Rectal smooth muscle tissue (tissue), 1 donor: Measurements from ENCODE around the gene MYLIP.

Experiments used
- H3K27ac ChIP-seq: one replicate; pipeline ENCODE4 v1.7.0; 2013; ENCODE audit warnings: low read depth, low read length, inconsistent platforms
- H3K27me3 ChIP-seq: one replicate; pipeline ENCODE4 v1.7.0; 2013; ENCODE audit warnings: low read length; ENCODE audit not compliant: control insufficient read depth, insufficient read depth
- H3K36me3 ChIP-seq: one replicate; pipeline ENCODE4 v1.7.0; 2013; ENCODE audit warnings: low read length; ENCODE audit not compliant: control insufficient read depth, insufficient read depth
- H3K4me1 ChIP-seq: one replicate; pipeline ENCODE4 v1.7.0; 2013; ENCODE audit warnings: low read length; ENCODE audit not compliant: control insufficient read depth, insufficient read depth
- H3K4me3 ChIP-seq: one replicate; pipeline ENCODE4 v1.7.0; 2013; ENCODE audit warnings: low read length
- H3K9ac ChIP-seq: one replicate; pipeline ENCODE4 v1.7.0; 2013; ENCODE audit warnings: low read length

The MYLIP gene

GRCh38 chr6:16134430-16134829 is 5.5 kb downstream of the MYLIP start:
- Histone ChIP-seq H3K4me1 (peaks cover 49% of the 10 kb centered on the region), H3K9ac (no peak overlapping the region), H3K4me3 (peak overlapping the region; percentile 15), H3K27ac (no peak overlapping the region), H3K36me3 (no peaks in the 10 kb centered on the region), H3K27me3 (no peaks in the 10 kb centered on the region)

GRCh38 chr6:16135066-16135465 is 6.2 kb downstream of the MYLIP start:
- Histone ChIP-seq H3K36me3 (no peaks in the 10 kb centered on the region), H3K4me1 (peaks cover 51% of the 10 kb centered on the region), H3K27ac (peak overlapping the region; percentile 19)

GRCh38 chr6:16136091-16136490 is 7.2 kb downstream of the MYLIP start:
- Histone ChIP-seq H3K4me3 (no peak overlapping the region), H3K9ac (no peak overlapping the region), H3K27ac (peak overlapping the region; percentile 32), H3K27me3 (no peaks in the 10 kb centered on the region), H3K4me1 (peaks cover 51% of the 10 kb centered on the region), H3K36me3 (peaks cover 3% of the 10 kb centered on the region)

More at GRCh38 chr6:16135066-16135465, 6.2 kb downstream of the MYLIP start:
- Histone ChIP-seq H3K4me3 (no peak overlapping the region), H3K9ac (no peak overlapping the region), H3K27me3 (no peaks in the 10 kb centered on the region)

GRCh38 chr6:16136621-16137450 is 8.0 kb downstream of the MYLIP start:
- peak overlapping the region; percentile 4 for H3K4me3 ChIP-seq
- H3K36me3 ChIP-seq, result peaks cover 6% of the 10 kb centered on the region
- no peaks in the 10 kb centered on the region for H3K27me3 ChIP-seq
- H3K9ac ChIP-seq, result no peak overlapping the region
- H3K4me1 ChIP-seq, result peaks cover 44% of the 10 kb centered on the region
- H3K27ac ChIP-seq, result peak overlapping the region; percentile 57

GRCh38 chr6:16137451-16137801 is 8.5 kb downstream of the MYLIP start:
- Histone ChIP-seq H3K9ac (no peak overlapping the region), H3K36me3 (peaks cover 9% of the 10 kb centered on the region), H3K27ac (no peak overlapping the region), H3K4me1 (peaks cover 42% of the 10 kb centered on the region), H3K27me3 (no peaks in the 10 kb centered on the region), H3K4me3 (no peak overlapping the region)

GRCh38 chr6:16139556-16139955 is 10.7 kb downstream of the MYLIP start:
- Histone ChIP-seq H3K9ac (no peak overlapping the region), H3K4me1 (peaks cover 27% of the 10 kb centered on the region), H3K36me3 (peaks cover 27% of the 10 kb centered on the region), H3K4me3 (no peak overlapping the region), H3K27ac (no peak overlapping the region), H3K27me3 (no peaks in the 10 kb centered on the region)

- Histone ChIP-seq H3K36me3 (peaks cover 35% of the 10 kb centered on the region), H3K4me1 (peaks cover 20% of the 10 kb centered on the region), H3K4me3 (no peak overlapping the region), H3K9ac (no peak overlapping the region), H3K27me3 (no peaks in the 10 kb centered on the region), H3K27ac (no peak overlapping the region)
Measured at GRCh38 chr6:16140607-16141006, 11.7 kb downstream of the MYLIP start.

- Histone ChIP-seq H3K27ac (no peak overlapping the region), H3K4me3 (no peak overlapping the region), H3K9ac (no peak overlapping the region), H3K36me3 (peaks cover 40% of the 10 kb centered on the region), H3K4me1 (peaks cover 23% of the 10 kb centered on the region), H3K27me3 (no peaks in the 10 kb centered on the region)
Measured at GRCh38 chr6:16141514-16141913, 12.6 kb downstream of the MYLIP start.

GRCh38 chr6:16145038-16145437 is 16.2 kb downstream of the MYLIP start:
- H3K36me3 ChIP-seq, result peaks cover 45% of the 10 kb centered on the region

GRCh38 chr6:16146028-16146427 is 17.1 kb downstream of the MYLIP start:
- Histone ChIP-seq H3K27me3 (no peaks in the 10 kb centered on the region), H3K27ac (no peak overlapping the region), H3K9ac (no peak overlapping the region), H3K36me3 (peaks cover 41% of the 10 kb centered on the region), H3K4me3 (no peak overlapping the region), H3K4me1 (peaks cover 4% of the 10 kb centered on the region)

More at GRCh38 chr6:16145038-16145437, 16.2 kb downstream of the MYLIP start:
- no peak overlapping the region for H3K9ac ChIP-seq
- H3K4me1 ChIP-seq, result peaks cover 4% of the 10 kb centered on the region
- H3K4me3 ChIP-seq, result no peak overlapping the region
- no peak overlapping the region for H3K27ac ChIP-seq
- no peaks in the 10 kb centered on the region for H3K27me3 ChIP-seq

GRCh38 chr6:16146527-16146955 is 17.7 kb downstream of the MYLIP start:
- H3K36me3 ChIP-seq, result peaks cover 40% of the 10 kb centered on the region

GRCh38 chr6:16148498-16148897 is 19.6 kb downstream of the MYLIP start:
- Histone ChIP-seq H3K27me3 (no peaks in the 10 kb centered on the region), H3K4me1 (peaks cover 4% of the 10 kb centered on the region), H3K9ac (no peak overlapping the region), H3K4me3 (no peak overlapping the region), H3K27ac (no peak overlapping the region), H3K36me3 (peaks cover 28% of the 10 kb centered on the region)

More at GRCh38 chr6:16146527-16146955, 17.7 kb downstream of the MYLIP start:
- Histone ChIP-seq H3K27ac (no peak overlapping the region), H3K27me3 (no peaks in the 10 kb centered on the region), H3K4me1 (peaks cover 4% of the 10 kb centered on the region), H3K9ac (no peak overlapping the region), H3K4me3 (no peak overlapping the region)

GRCh38 chr6:16149305-16149704 is 20.4 kb downstream of the MYLIP start:
- no peak overlapping the region for H3K9ac ChIP-seq
- no peak overlapping the region for H3K27ac ChIP-seq
- peaks cover 20% of the 10 kb centered on the region for H3K36me3 ChIP-seq
- H3K27me3 ChIP-seq, result no peaks in the 10 kb centered on the region
- H3K4me1 ChIP-seq, result peaks cover 4% of the 10 kb centered on the region
- no peak overlapping the region for H3K4me3 ChIP-seq
